ENCODE measurements around the gene MAGI2. TPM values are rescaled to one million over a fixed set of nuclear protein-coding genes. Genes with fewer than 3 reads are reported as not detected.

Gene MAGI2
- total and polyA plus RNA-seq, 2 of the 13 experiments (the other 11 are each of a cell fraction or from before 2014, with no cell fraction given), result 1.5 to 3.8 TPM

DNA sequence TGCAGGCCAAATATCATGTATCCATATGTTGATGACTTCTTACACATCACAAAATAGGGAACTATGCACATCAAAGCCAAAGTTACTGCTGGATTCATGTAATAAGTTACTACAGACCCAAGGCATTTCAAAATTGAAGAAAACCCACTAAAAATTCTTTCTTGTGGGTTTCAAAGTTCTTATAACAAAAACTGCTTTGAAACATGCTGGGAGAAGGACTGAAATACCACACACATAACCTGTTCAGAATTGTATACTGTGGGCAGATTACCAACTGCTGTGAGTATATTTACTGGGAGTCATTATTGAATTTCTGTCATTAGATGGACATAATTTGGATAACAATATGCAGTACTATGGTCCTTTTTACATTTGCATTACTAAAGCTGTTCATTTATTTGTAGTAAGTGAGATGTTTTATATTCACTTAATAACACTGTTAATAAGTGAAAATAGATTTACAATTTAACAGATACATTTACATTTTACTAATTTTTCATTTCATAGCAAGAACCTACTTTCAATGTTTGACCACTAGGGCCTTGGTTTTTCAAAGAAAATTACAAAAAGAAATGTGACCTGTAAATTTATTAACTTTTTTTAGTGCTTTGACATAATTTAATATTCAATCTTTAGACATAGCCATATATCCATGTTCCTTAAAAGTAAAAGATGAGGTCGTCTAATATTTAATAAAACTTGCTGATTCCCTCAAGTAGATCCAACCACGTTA, 132.6 kb downstream of the MAGI2 start (continued):
- TF ChIP-seq, protein P1, sequence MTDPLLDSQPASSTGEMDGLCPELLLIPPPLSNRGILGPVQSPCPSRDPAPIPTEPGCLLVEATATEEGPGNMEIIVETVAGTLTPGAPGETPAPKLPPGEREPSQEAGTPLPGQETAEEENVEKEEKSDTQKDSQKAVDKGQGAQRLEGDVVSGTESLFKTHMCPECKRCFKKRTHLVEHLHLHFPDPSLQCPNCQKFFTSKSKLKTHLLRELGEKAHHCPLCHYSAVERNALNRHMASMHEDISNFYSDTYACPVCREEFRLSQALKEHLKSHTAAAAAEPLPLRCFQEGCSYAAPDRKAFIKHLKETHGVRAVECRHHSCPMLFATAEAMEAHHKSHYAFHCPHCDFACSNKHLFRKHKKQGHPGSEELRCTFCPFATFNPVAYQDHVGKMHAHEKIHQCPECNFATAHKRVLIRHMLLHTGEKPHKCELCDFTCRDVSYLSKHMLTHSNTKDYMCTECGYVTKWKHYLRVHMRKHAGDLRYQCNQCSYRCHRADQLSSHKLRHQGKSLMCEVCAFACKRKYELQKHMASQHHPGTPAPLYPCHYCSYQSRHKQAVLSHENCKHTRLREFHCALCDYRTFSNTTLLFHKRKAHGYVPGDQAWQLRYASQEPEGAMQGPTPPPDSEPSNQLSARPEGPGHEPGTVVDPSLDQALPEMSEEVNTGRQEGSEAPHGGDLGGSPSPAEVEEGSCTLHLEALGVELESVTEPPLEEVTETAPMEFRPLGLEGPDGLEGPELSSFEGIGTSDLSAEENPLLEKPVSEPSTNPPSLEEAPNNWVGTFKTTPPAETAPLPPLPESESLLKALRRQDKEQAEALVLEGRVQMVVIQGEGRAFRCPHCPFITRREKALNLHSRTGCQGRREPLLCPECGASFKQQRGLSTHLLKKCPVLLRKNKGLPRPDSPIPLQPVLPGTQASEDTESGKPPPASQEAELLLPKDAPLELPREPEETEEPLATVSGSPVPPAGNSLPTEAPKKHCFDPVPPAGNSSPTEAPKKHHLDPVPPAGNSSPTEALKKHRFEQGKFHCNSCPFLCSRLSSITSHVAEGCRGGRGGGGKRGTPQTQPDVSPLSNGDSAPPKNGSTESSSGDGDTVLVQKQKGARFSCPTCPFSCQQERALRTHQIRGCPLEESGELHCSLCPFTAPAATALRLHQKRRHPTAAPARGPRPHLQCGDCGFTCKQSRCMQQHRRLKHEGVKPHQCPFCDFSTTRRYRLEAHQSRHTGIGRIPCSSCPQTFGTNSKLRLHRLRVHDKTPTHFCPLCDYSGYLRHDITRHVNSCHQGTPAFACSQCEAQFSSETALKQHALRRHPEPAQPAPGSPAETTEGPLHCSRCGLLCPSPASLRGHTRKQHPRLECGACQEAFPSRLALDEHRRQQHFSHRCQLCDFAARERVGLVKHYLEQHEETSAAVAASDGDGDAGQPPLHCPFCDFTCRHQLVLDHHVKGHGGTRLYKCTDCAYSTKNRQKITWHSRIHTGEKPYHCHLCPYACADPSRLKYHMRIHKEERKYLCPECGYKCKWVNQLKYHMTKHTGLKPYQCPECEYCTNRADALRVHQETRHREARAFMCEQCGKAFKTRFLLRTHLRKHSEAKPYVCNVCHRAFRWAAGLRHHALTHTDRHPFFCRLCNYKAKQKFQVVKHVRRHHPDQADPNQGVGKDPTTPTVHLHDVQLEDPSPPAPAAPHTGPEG (CRISPR knock-in tag; IDR thresholded peaks at IDR 0.05), result no peak
- no peak for TF ChIP-seq RBM39 (IDR thresholded peaks at IDR 0.05; ENCODE audit: low read depth, low read length, poor library complexity, severe bottlenecking)
- TF ChIP-seq, protein P2, sequence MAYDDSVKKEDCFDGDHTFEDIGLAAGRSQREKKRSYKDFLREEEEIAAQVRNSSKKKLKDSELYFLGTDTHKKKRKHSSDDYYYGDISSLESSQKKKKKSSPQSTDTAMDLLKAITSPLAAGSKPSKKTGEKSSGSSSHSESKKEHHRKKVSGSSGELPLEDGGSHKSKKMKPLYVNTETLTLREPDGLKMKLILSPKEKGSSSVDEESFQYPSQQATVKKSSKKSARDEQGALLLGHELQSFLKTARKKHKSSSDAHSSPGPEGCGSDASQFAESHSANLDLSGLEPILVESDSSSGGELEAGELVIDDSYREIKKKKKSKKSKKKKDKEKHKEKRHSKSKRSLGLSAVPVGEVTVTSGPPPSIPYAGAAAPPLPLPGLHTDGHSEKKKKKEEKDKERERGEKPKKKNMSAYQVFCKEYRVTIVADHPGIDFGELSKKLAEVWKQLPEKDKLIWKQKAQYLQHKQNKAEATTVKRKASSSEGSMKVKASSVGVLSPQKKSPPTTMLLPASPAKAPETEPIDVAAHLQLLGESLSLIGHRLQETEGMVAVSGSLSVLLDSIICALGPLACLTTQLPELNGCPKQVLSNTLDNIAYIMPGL (CRISPR knock-in tag; IDR thresholded peaks at IDR 0.05; ENCODE audit: borderline replicate concordance in 1 of 2, low read depth in 1 of 2), result no peak
- TF ChIP-seq KLF13 (CRISPR knock-in tag; IDR thresholded peaks at IDR 0.05), result no peak
- TF ChIP-seq ZNF282 (IDR thresholded peaks at IDR 0.05; ENCODE audit: partially characterized antibody), result no peak
- TF ChIP-seq FOXC1 (CRISPR knock-in tag; IDR thresholded peaks at IDR 0.05; ENCODE audit: borderline replicate concordance), result no peak
- TF ChIP-seq, protein P3, sequence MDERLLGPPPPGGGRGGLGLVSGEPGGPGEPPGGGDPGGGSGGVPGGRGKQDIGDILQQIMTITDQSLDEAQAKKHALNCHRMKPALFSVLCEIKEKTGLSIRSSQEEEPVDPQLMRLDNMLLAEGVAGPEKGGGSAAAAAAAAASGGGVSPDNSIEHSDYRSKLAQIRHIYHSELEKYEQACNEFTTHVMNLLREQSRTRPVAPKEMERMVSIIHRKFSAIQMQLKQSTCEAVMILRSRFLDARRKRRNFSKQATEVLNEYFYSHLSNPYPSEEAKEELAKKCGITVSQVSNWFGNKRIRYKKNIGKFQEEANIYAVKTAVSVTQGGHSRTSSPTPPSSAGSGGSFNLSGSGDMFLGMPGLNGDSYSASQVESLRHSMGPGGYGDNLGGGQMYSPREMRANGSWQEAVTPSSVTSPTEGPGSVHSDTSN (CRISPR knock-in tag; IDR thresholded peaks at IDR 0.05), result no peak
